SK-N-SH (cell line): ENCODE data around the gene ESRRG. TPM values are rescaled to one million over a fixed set of nuclear protein-coding genes. Genes with fewer than 3 reads are reported as not detected.
A peak's percentile ranks its signal among the peaks of the same experiment; 100 is the strongest.

Experiments
- CTCF ChIA-PET: fragments of 300-600, 350-600 bp; formaldehyde crosslinking; extraction: SDS; loops from one replicate; lab custom pipeline; 2021; lab: Yijun Ruan, JAX
- POLR2A ChIA-PET: fragments of 350-600 bp; sonication (Branson Sonifier 250); formaldehyde crosslinking; extraction: SDS; loops from one replicate; lab custom pipeline; 2020; ENCODE audit warnings: antibody characterized with exemption, inconsistent platforms; lab: Yijun Ruan, JAX
- DNase-seq: peaks from one replicate; pipeline ENCODE4 v3.0.0; 2012
- H2AFZ ChIP-seq: fragments of 200-600 bp; sonication (generic); 2 replicates; pipeline ENCODE4 v1.8.1; 2016; ENCODE audit warnings: antibody characterized with exemption, mild to moderate bottlenecking, low read depth
- H3F3A ChIP-seq: fragments of 200-600 bp; sonication (generic); replicated peaks from 2 replicates; pipeline ENCODE3; 2016; ENCODE audit warnings: antibody characterized with exemption, mild to moderate bottlenecking; ENCODE audit not compliant: insufficient read depth
- H3K27ac ChIP-seq, 2 experiments: fragments of 200-500 bp in 1 of 2; fragments of 200-600 bp in 1 of 2; sonication (Bioruptor generic) in 1 of 2; sonication (generic), shearing (Covaris generic) in 1 of 2; 2 replicates each; pipeline versions ENCODE4 v1.5.1 to v1.6.1; 2014 to 2016; ENCODE audit warnings: low read depth in 2 of 2, inconsistent platforms in 1 of 2, low read length in 1 of 2, mild to moderate bottlenecking in 1 of 2, mixed read lengths in 1 of 2
- H3K27me3 ChIP-seq: fragments of 200-600 bp; sonication (generic), shearing (Covaris generic); 2 replicates; pipeline ENCODE4 v1.6.1; 2016; ENCODE audit warnings: mixed run types; ENCODE audit not compliant: insufficient read depth
- H3K36me3 ChIP-seq, 2 experiments: fragments of 200-500 bp in 1 of 2; fragments of 200-600 bp in 1 of 2; sonication (Bioruptor generic) in 1 of 2; sonication (generic) in 1 of 2; replicated peaks in 1 of 2; 2 replicates each; pipeline versions ENCODE3 to v1.5.1; 2014 to 2016; ENCODE audit warnings: low read length in 1 of 2, mild to moderate bottlenecking in 1 of 2; ENCODE audit not compliant: insufficient read depth in 2 of 2, control insufficient read depth in 1 of 2
- H3K4me1 ChIP-seq, 2 experiments: fragments of 200-500 bp in 1 of 2; fragments of 200-600 bp in 1 of 2; sonication (Bioruptor generic) in 1 of 2; sonication (generic), shearing (Covaris generic) in 1 of 2; 2 replicates each; pipeline versions ENCODE4 v1.5.1 to v1.6.1; 2014 to 2016; ENCODE audit warnings: low read depth in 1 of 2, low read length in 1 of 2, mixed run types in 1 of 2; ENCODE audit not compliant: insufficient read depth in 2 of 2, control insufficient read depth in 1 of 2
- H3K4me2 ChIP-seq: fragments of 200-600 bp; sonication (generic), shearing (Covaris generic); 2 replicates; pipeline ENCODE4 v1.6.1; 2017; ENCODE audit warnings: mixed run types
- H3K4me3 ChIP-seq, 2 experiments: fragments of 200-500 bp in 1 of 2; fragments of 200-600 bp in 1 of 2; sonication (Bioruptor generic) in 1 of 2; sonication (generic), shearing (Covaris generic) in 1 of 2; 2 replicates each; pipeline versions ENCODE4 v1.5.1 to v1.8.1; 2014 to 2016; ENCODE audit warnings: low read depth in 2 of 2, inconsistent platforms in 1 of 2, low read length in 1 of 2, mild to moderate bottlenecking in 1 of 2, mixed read lengths in 1 of 2, moderate library complexity in 1 of 2
- H3K79me2 ChIP-seq: fragments of 200-600 bp; sonication (generic); 2 replicates; pipeline ENCODE4 v1.8.1; 2017; ENCODE audit warnings: mild to moderate bottlenecking; ENCODE audit not compliant: insufficient read depth
- H3K9ac ChIP-seq: fragments of 200-600 bp; sonication (generic); 2 replicates; pipeline ENCODE4 v1.6.1; 2017; ENCODE audit warnings: mixed run types
- H3K9me2 ChIP-seq: fragments of 200-600 bp; sonication (generic); 2 replicates; pipeline ENCODE4 v1.6.1; 2017; ENCODE audit warnings: mixed run types
- H3K9me3 ChIP-seq: fragments of 200-600 bp; sonication (generic); 2 replicates; pipeline ENCODE4 v1.6.1; 2017; ENCODE audit warnings: mixed run types, mild to moderate bottlenecking, moderate library complexity
- H4K20me1 ChIP-seq: fragments of 200-600 bp; sonication (generic); 2 replicates; pipeline ENCODE4 v1.6.1; 2017; ENCODE audit warnings: mild to moderate bottlenecking, mixed run types; ENCODE audit not compliant: insufficient read depth
- CHD2 ChIP-seq: fragments of 150-350 bp; IDR thresholded peaks from 2 replicates; pipeline ENCODE4 v1.6.1; 2018; ENCODE audit warnings: low read length; ENCODE audit not compliant: partially characterized antibody
- ELF1 ChIP-seq: IDR thresholded peaks from 2 replicates; pipeline ENCODE4 v1.4.0; 2012
- EP300 ChIP-seq, 2 experiments: IDR thresholded peaks; 2 replicates each; pipeline versions ENCODE4 v1.4.0 to v1.6.1; 2012; ENCODE audit warnings: borderline replicate concordance in 1 of 2, low read depth in 1 of 2, low read length in 1 of 2
- EZH2phosphoT487 ChIP-seq: fragments of 200-600 bp; sonication (generic); IDR thresholded peaks from 2 replicates; pipeline ENCODE4 v1.6.1; 2017; ENCODE audit warnings: low read depth, mixed run types, mild to moderate bottlenecking, antibody characterized with exemption, moderate library complexity, borderline replicate concordance
- FOSL2 ChIP-seq: IDR thresholded peaks from 2 replicates; pipeline ENCODE4 v1.4.0; 2012; ENCODE audit warnings: low read depth, mild to moderate bottlenecking, moderate library complexity, borderline replicate concordance
- FOXJ3 ChIP-seq: sonication (generic); formaldehyde crosslinking; IDR thresholded peaks from 2 replicates; pipeline ENCODE4 v1.5.1; 2020; ENCODE audit warnings: mild to moderate bottlenecking, missing genetic modification reagents
- GABPA ChIP-seq: IDR thresholded peaks from 2 replicates; pipeline ENCODE4 v1.4.0; 2012; ENCODE audit warnings: low read depth, mild to moderate bottlenecking
- GATA2 ChIP-seq: sonication (generic); formaldehyde crosslinking; IDR thresholded peaks from 2 replicates; pipeline ENCODE4 v1.5.0; 2020; ENCODE audit warnings: mild to moderate bottlenecking, missing genetic modification reagents
- JUND ChIP-seq: IDR thresholded peaks from 2 replicates; pipeline ENCODE4 v1.4.0; 2012
- MXI1 ChIP-seq: IDR thresholded peaks from 2 replicates; pipeline ENCODE4 v1.6.1; 2012; ENCODE audit warnings: mild to moderate bottlenecking, low read depth, low read length, improper control_type of control experiment
- NFIC ChIP-seq: IDR thresholded peaks from 2 replicates; pipeline ENCODE4 v1.4.0; 2012; ENCODE audit warnings: borderline replicate concordance
- NRF1 ChIP-seq: IDR thresholded peaks from 2 replicates; pipeline ENCODE4 v1.6.1; 2012; ENCODE audit warnings: low read depth, mild to moderate bottlenecking, low read length
- POLR2AphosphoS5 ChIP-seq: IDR thresholded peaks from 2 replicates; pipeline ENCODE4 v1.6.1; 2012; ENCODE audit warnings: low read depth, low read length
- RCOR1 ChIP-seq: fragments of 150-350 bp; IDR thresholded peaks from 2 replicates; pipeline ENCODE4 v1.6.1; 2017; ENCODE audit warnings: antibody characterized with exemption, low read length
- RFX5 ChIP-seq: IDR thresholded peaks from 2 replicates; pipeline ENCODE4 v1.6.1; 2012; ENCODE audit warnings: mild to moderate bottlenecking, improper control_type of control experiment, low read length
- RXRA ChIP-seq: IDR thresholded peaks from 2 replicates; pipeline ENCODE4 v1.4.0; 2012; ENCODE audit warnings: low read depth, mild to moderate bottlenecking, borderline replicate concordance
- SIN3A ChIP-seq: IDR thresholded peaks from 2 replicates; pipeline ENCODE4 v1.6.1; 2012; ENCODE audit warnings: low read depth, mild to moderate bottlenecking, low read length, moderate library complexity, borderline replicate concordance
- TAF1 ChIP-seq: IDR thresholded peaks from 2 replicates; pipeline ENCODE4 v1.6.1; 2012; ENCODE audit warnings: low read depth, mild to moderate bottlenecking, low read length, moderate library complexity, borderline replicate concordance
- TCF12 ChIP-seq: IDR thresholded peaks from 2 replicates; pipeline ENCODE4 v1.4.0; 2012
- YY1 ChIP-seq: IDR thresholded peaks from 2 replicates; pipeline ENCODE4 v1.4.0; 2012; ENCODE audit warnings: low read depth, mild to moderate bottlenecking
- WGBS: methylation state at CpG from one replicate; pipeline ENCODE4 v1.1.6; 2017; ENCODE audit warnings: low lambda C conversion rate; 5-methylcytosine and 5-hydroxymethylcytosine counted together
- polyA plus RNA-seq, 3 experiments: library from polyadenylated mRNA; depleted of rRNA; stranded (reverse); fragments of >200 nt; gene quantifications; 2 replicates each; pipeline ENCODE4 v1.2.3, GENCODE V29; 2012
- TF ChIP-seq, protein P1 (sequence below): IDR thresholded peaks from 2 replicates; pipeline ENCODE4 v1.4.0; 2012; ENCODE audit warnings: low read depth, borderline replicate concordance
- TF ChIP-seq, protein P2 (sequence below): IDR thresholded peaks from 2 replicates; pipeline ENCODE4; 2012
- TF ChIP-seq, protein P3 (sequence below): IDR thresholded peaks from 2 replicates; pipeline ENCODE4 v1.4.0; 2012; ENCODE audit warnings: low read depth
- TF ChIP-seq, protein P4 (sequence below): fragments of 200-600 bp; sonication (generic); IDR thresholded peaks from 2 replicates; pipeline ENCODE4 v1.6.1; 2017; ENCODE audit warnings: antibody characterized with exemption, mild to moderate bottlenecking, moderate library complexity
- TF ChIP-seq, protein P5 (sequence below): IDR thresholded peaks from 2 replicates; pipeline ENCODE4 v1.4.0; 2012; ENCODE audit warnings: low read depth, borderline replicate concordance

The ESRRG gene
- polyA plus RNA-seq, 1 of the 3 experiments (the other 2 are of a cell fraction), result 0.26 TPM

DNA sequence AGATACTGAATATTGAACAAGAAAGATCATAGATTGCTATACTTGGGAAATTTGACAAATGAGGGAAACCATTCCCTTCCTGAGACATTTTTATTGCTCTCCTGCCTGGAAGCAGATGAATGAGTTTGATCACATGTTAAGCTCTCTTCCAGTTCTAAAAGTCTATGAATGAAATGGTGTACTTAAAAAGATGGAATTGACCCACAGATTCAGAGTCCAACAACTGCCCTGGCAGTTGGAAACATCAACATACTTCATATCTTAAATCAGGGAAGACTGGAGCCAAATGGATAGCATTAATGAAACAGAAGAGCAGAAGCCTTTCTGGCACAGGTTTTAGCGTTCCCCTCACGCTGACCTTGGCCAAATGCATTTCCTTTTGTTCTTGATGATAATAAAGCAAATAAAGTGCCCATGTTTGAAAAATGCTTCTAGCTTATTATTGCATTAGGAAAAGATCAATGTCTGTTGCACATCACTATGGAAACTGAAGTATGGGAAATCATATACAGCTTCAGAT is 142.6 kb downstream of the ESRRG start:
- ChIA-PET POLR2A (interaction anchor here (1.3 kb wide), 1 partner anchor 16 kb away, joined by 4 read pairs; no protein-coding TSS in a partner anchor), CTCF (interaction anchor here (0.7 to 1.4 kb wide), 5 partner anchors 13 to 360 kb away, joined by 4 to 6 read pairs (median 4); no protein-coding TSS in a partner anchor)
- Histone ChIP-seq H3F3A (peaks cover 4% of the 10 kb centered on the region), H3K4me2 (no peak overlapping the region), H2AFZ (no peak overlapping the region), H3K4me3 (no peak overlapping the region), H3K9me3 (no peaks in the 10 kb centered on the region), H3K27me3 (no peaks in the 10 kb centered on the region), H3K9me2 (no peaks in the 10 kb centered on the region), H4K20me1 (no peaks in the 10 kb centered on the region), H3K4me1 (peaks cover 3 to 29% of the 10 kb centered on the region in 2 experiments; a peak in 2 of 4 replicates), H3K9ac (no peak overlapping the region), H3K36me3 (no peaks in the 10 kb centered on the region), H3K79me2 (no peaks in the 10 kb centered on the region), H3K27ac (peak overlapping the region; percentile 15 to 98; a peak in 3 of 4 replicates)
- DNase-seq, result peak; percentile 47
- 13% methylated on average over 2 of the region's 2 CpGs for WGBS
- peak; percentile 92 for TF ChIP-seq FOXJ3 (CRISPR knock-in tag)
- no peak for TF ChIP-seq NRF1
- TF ChIP-seq, protein P1, sequence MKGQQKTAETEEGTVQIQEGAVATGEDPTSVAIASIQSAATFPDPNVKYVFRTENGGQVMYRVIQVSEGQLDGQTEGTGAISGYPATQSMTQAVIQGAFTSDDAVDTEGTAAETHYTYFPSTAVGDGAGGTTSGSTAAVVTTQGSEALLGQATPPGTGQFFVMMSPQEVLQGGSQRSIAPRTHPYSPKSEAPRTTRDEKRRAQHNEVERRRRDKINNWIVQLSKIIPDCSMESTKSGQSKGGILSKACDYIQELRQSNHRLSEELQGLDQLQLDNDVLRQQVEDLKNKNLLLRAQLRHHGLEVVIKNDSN, result no peak
- TF ChIP-seq YY1, result no peak
- peak; percentile 66 for TF ChIP-seq MXI1
- TF ChIP-seq GATA2 (CRISPR knock-in tag), result peak; percentile 95
- no peak for TF ChIP-seq TAF1
- peak; percentile 83 for TF ChIP-seq CHD2
- TF ChIP-seq, protein P2, sequence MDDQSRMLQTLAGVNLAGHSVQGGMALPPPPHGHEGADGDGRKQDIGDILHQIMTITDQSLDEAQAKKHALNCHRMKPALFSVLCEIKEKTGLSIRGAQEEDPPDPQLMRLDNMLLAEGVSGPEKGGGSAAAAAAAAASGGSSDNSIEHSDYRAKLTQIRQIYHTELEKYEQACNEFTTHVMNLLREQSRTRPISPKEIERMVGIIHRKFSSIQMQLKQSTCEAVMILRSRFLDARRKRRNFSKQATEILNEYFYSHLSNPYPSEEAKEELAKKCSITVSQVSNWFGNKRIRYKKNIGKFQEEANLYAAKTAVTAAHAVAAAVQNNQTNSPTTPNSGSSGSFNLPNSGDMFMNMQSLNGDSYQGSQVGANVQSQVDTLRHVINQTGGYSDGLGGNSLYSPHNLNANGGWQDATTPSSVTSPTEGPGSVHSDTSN, result peak; percentile 45
- TF ChIP-seq ELF1, result no peak
- TF ChIP-seq EZH2phosphoT487, result no peak
- TF ChIP-seq, protein P3, sequence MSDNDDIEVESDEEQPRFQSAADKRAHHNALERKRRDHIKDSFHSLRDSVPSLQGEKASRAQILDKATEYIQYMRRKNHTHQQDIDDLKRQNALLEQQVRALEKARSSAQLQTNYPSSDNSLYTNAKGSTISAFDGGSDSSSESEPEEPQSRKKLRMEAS, result no peak
- TF ChIP-seq, protein P4, sequence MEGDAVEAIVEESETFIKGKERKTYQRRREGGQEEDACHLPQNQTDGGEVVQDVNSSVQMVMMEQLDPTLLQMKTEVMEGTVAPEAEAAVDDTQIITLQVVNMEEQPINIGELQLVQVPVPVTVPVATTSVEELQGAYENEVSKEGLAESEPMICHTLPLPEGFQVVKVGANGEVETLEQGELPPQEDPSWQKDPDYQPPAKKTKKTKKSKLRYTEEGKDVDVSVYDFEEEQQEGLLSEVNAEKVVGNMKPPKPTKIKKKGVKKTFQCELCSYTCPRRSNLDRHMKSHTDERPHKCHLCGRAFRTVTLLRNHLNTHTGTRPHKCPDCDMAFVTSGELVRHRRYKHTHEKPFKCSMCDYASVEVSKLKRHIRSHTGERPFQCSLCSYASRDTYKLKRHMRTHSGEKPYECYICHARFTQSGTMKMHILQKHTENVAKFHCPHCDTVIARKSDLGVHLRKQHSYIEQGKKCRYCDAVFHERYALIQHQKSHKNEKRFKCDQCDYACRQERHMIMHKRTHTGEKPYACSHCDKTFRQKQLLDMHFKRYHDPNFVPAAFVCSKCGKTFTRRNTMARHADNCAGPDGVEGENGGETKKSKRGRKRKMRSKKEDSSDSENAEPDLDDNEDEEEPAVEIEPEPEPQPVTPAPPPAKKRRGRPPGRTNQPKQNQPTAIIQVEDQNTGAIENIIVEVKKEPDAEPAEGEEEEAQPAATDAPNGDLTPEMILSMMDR, result no peak
- no peak for TF ChIP-seq GABPA
- peak; percentile 93 for TF ChIP-seq RCOR1
- TF ChIP-seq NFIC, result peak; percentile 61; the same call in 1 of the 2 replicates
- TF ChIP-seq TCF12, result peak; percentile 78
- TF ChIP-seq EP300 (IDR thresholded peaks at IDR 0.05; ENCODE audit: borderline replicate concordance in 1 of 2, low read depth in 1 of 2, low read length in 1 of 2), result peak; percentile 57 to 99; a peak in 3 of 4 replicates
- TF ChIP-seq JUND, result 0 out of 2 replicates have a peak, but pooled peaks have one; percentile 2
- TF ChIP-seq RFX5, result no peak
- TF ChIP-seq, protein P5, sequence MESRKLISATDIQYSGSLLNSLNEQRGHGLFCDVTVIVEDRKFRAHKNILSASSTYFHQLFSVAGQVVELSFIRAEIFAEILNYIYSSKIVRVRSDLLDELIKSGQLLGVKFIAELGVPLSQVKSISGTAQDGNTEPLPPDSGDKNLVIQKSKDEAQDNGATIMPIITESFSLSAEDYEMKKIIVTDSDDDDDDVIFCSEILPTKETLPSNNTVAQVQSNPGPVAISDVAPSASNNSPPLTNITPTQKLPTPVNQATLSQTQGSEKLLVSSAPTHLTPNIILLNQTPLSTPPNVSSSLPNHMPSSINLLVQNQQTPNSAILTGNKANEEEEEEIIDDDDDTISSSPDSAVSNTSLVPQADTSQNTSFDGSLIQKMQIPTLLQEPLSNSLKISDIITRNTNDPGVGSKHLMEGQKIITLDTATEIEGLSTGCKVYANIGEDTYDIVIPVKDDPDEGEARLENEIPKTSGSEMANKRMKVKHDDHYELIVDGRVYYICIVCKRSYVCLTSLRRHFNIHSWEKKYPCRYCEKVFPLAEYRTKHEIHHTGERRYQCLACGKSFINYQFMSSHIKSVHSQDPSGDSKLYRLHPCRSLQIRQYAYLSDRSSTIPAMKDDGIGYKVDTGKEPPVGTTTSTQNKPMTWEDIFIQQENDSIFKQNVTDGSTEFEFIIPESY, result no peak
- no peak for TF ChIP-seq FOSL2
- no peak for TF ChIP-seq SIN3A
- TF ChIP-seq RXRA, result no peak
- TF ChIP-seq POLR2AphosphoS5, result no peak
